Activated CD4-positive, alpha-beta T cell treated with anti-CD3 and anti-CD28 coated beads, Interleukin-2, amount 50 U/mL, for 4 hours (primary cell): ENCODE measurements around the gene PRR5.

Source experiments
- DNase-seq, 2 experiments: peaks; one replicate each; pipeline ENCODE4 v3.0.0-alpha.2; 2020

PRR5 gene

DNA sequence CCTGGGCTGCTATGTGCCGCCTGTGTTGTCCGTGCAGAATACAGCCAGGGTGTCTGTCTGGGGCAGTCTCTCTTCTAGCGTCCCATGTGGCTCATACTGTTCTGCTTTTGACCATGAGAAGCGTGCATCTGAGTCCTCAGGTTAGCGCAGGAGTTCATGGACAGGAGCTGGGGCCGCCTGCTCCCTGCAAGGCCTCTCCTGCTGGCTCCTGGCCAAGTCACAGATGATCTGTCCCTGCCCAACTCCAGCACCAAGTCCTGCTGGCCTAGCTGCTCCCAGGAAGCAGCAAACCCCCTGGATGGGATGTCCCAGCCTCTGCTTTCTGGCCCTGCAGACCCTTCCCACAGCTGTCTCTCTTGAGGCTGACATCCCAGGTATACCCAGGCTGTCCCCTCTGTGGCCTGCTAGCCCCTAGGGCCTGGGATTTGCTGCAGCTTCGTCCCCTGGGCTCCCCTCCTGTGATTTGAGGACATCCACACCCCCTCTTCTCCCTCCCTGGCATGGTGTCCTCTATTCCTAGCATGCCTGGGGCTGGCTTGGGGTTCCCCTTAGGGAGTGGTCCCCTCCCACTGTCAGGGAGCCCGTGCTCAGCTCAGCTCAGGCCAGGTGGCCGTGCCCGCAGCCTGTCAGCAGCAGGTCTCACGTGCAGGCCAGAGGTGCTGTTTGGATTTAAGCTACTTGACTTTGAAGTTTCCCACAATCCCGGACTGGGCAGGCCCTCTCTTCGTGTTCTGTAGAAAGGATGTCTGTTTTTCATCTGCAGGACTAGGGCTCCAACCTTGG lies 17.8 kb downstream of the PRR5 start:
- DNase-seq, result no peak

DNA sequence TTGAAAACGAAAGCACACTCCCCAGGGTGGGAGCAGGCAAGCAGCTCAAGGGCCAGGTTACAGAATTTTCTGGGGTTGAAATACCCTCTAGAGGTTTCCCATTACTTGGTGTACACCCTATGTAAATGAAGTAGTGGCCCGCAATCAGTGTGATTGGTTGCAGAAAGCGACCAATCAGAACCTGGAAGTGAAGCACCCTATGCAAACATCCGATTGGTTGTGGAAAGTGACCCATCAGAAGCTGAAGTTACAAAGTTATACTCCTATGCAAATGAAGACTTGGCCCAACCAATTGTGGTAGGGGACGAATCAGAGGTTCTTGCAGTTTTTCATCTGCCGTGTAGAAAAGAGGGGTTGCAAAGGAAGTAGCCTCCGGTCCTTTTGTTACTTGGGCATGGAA lies 19.2 kb downstream of the PRR5 start:
- DNase-seq, result no peak

DNA sequence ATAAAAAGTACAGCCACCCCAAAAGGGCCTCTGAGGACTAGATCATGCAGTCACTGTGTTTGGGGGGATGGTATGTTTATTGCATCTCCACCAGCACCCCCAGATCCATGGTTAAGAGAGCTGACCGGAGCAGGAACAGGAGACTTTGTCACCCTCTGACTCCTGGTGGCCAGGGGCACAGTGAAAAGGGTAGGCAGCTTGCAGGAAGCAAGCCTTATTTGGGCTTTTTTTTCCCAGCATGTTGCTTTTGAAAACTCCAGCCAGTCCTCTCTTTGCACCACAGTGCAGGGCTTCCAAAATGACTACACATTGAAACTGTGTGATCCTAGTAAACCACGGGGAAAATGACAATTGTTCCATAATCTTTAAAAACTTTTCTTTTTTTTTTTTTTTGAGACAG lies 20.6 kb downstream of the PRR5 start:
- DNase-seq, result no peak

DNA sequence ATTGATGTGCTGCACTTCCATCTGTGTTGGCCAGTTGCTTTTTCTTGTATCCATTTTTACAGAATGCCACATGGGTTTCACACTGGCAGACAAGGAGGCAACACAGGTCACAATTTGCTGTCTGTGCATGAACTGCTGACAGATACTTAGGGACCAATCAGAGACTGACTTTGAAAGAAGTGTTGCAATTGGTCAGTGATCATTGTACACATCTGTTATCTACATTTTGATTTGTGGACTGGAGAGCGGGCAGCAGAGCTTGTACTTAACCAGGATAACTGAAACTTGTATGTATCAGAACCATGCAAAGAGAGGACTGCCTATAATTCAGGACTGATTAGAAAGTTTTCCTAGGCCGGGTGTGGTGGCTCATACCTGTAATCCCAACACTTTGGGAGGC lies 21.8 kb downstream of the PRR5 start:
- DNase-seq, result no peak

DNA sequence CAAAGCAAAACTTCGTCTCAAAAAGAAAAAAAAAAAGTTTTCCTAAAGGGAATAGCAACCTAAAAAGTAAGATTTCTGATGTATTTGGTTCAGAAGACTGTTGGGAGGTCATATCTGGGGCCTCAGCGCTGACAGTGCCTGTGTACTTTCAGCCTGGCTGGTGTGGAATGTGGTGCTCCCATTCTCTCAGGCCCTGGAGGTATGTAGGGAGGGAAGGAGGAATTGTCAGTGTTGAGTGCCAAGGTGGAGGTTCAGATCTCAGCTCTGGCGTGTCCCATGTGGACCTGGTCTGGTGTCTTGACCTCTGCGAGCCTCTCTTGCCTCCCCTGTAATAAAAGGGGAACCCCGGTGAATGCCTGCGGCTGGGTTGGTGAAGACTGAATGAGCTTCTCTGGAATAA lies 22.4 kb downstream of the PRR5 start:
- DNase-seq, result no peak

DNA sequence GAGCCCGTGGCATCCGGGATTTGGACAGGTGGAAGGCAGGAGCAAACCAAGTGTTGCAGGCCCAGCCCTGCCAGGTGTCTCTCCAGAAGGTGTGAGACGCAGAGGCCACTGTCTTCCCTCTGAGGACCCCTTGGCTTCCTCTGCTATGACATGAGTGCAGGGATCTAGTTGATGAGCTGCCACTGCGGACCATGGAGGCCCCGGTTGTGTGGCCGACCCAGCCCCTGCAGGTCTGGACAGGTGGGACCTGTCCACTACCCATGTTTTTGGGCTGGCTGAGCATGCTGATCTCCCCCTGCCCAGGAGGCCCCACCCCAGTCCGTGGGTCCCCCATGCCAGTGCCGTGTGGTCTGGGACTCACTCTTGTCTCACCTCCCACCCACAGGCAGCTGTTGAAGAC lies 22.9 kb downstream of the PRR5 start:
- DNase-seq, result no peak

DNA sequence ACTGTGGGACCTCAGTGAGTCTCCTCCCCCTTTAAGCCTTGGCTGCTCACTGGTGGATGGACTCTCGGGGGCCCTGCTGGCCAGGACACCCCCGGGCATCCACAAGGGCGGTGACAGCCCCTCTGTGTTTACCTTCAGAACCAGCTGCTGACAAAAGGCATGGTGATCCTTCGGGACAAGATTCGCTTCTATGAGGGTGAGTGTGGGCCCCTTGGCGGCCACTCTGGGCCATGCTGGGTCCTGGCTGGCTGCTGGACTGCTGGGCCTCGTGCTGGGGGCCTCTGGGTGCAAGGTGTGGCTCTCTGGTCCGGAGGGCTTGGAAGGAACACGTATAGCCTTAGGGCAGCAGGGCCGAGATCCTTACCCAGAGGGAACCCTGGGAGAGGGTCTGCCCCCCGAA lies 24.4 kb downstream of the PRR5 start:
- DNase-seq, result no peak

DNA sequence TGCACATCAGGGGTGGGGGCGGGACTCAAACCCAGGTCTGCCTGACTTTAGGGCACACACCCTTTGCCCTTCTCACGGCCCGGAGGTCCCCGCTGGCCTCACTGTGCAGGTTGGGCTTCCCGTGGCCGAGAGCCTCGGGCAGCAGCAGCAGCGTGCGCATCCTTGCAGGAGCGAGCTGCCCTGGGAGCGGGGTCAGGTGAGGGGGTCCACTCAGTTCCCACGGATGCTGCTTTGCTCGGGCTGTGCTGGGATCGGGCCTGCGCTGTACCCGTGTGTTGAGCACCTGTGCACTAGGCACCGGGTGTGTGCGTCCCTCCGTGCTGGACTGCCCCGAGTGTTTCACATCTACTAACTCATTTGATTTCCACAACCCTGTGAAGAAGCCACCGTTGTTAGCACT lies 25.1 kb downstream of the PRR5 start:
- DNase-seq, result no peak

DNA sequence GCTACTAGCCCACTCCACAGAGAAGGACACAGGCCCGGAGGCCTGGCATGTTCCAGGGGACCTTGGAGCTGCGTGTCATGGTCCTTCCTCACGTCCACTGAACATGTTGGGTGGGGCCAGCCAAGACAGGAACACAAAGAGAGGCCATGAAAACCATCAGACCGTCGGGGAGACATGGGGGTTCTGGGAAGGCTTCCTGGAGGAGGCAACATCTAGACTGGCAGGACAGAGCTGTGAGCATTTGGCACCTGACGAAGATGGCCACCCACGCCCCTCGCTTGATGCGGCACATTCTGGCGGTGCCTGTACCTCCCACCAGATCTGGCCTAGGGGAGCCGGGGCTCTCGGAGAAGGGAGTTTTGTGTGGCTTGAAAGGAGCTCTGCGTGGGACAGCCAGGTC lies 25.7 kb downstream of the PRR5 start:
- no peak for DNase-seq

DNA sequence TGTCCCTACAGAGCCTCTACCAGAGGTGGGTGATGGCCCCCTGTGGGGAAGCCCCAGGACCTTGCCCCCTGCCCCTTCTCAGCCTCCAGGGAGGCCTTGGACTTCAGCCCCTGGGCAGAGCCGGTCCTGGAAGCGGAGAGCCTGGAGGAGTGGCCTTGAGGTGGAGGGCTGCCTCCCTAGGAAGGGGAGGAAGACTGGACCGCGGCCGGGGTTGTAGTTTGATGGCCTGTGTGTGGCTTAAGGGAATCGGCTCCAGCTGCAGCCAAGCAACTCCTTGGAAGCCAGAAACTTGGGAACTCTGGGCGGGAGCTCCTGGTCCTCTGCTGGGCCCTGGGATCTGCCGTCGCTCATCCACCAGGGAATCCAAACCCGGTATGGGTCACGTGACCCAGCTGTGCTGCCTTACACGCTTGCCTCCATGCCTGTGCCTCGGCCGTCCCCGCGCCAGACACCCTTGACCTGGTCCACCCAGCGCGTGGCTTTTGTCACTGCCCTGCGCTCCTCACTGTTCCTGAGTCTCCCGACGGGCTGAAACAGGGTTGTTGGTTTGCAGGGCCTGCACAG lies 26.8 kb downstream of the PRR5 start:
- DNase-seq, result no peak

DNA sequence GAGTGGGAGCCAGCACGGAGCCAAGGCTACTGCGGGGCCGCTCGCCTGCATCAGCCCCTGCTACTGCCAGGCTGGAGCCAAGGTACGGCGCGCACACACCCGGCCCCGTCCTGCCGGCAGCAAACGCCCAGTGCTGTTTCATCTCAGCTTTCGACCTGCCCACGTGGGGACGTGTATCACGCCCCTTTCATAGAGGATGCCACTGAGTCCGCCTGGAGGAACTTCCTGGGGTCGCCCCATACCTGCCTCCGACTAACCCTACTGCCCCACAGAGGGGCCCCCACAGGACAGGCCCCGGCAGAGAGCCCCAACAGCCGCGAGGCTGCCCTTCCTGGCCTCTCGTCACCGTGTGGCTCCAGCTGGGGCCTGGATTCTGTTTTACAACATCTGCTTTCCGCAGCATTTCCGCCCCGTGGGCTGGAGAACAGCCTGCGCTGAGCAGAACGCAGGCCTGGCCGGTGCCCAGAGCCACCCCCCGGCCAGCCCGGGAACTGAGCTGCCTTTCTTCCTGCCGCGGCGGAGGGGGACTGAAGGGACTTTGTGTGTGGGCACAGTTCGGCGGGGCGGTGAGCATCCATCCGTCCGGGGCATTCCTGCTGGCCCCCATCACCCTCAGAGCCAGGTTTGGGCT lies 27.5 kb downstream of the PRR5 start:
- no peak for DNase-seq

DNA sequence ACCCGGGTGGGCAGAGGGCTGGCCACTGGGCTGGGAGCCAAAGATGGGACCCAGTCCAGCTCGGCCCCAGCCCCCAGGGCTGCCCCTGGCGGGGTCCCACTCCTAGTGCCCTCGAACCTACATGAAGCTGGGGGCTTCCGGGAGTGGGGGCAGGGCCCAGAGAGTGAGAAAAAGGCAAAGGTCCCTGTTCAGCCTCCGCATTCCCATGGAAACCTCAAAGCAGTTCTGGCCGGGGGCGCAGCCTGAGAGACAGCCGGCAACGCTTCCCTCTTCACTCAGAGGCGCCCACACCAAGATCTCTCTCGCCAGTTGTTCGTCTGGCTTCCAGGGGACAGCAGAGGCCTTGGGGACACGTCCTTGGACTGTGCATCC lies 28.0 kb downstream of the PRR5 start:
- DNase-seq, result no peak

DNA sequence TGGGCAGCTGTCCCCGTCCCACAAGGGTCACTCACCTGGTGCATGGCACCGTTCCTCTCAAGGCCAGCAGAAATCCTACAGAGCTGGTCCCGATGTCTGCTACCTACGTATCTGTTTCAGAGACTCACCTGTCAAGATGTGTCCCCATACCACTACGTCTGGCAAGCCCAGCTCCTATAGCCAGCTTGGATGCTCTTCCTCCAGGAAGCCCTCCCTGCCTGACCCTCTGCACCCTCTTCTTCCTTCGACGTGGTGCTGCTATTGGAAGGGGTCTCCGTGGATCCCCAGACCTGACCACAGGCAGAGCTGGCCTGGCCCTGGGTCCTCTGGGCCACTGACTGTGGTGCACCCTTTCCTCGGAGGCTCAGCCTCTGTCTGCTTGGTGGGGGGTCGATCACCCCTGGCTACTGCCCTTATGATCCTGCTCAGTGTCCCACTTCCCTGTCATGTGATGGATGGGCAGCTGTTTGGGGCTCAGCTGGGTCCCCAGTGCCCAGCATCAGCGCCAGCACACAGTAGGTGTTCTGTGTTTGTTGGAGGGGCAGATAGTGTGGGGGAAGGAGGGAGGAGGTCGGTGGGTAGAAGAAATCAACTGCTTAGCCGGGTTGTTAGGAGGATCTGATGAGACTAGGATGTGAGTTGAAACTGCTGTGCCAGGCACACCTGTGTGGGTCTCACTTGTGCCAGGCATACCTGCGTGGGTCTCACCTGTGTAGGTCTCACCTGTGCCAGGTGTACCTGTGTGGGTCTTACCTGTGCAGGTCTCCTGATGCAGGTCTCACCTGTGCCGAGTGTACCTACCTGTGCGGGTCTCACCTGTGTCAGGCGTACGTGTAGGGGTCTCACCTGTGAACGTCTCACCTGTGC lies 28.7 kb downstream of the PRR5 start:
- DNase-seq, result no peak

DNA sequence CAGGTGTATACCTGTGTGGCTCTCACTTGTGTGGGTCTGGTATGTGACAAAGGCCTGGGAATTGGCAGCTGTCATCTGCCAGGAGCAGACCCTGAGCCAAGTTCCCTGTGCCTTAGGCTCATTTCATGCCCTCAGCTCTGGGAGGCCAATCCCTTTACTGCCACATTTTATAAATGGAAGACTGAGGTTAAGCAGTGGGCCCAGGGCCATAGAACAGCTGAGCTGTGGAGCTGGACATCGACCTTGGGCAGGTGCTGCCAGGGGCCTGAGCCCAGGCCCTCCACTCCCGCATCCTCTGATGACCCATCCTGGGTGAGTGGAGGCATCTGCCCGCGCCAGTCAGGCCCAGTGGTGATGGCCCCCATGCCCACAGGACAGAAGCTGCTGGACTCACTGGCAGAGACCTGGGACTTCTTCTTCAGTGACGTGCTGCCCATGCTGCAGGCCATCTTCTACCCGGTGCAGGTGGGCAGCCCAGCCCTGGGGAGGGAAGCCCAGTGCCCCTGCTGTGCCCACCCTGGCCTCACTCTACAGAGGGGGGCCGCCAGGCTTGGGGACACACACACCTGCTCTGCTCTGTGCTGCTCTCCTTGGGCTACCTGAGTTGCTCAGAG lies 29.5 kb downstream of the PRR5 start:
- DNase-seq, result no peak

DNA sequence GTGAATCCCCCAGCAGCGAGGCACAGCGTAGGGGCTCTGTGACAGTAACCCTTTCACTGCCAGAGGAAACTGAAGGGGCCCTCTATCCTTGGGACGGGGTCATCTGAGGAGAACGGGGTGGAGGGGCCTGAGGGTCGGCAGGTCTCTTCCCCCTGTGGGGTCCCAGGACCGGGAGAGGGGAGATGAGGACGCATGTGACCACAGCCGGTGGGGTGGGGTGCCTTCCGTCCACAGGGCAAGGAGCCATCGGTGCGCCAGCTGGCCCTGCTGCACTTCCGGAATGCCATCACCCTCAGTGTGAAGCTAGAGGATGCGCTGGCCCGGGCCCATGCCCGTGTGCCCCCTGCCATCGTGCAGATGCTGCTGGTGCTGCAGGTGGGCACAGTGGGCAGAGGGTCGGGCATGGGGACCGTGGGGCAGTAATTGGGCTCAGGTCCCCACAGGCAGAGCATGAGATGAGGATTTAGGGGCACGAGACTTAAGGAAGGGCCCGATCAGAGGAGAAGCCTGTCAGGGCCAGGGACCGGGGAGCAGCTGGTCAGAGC lies 30.1 kb downstream of the PRR5 start:
- no peak for DNase-seq

DNA sequence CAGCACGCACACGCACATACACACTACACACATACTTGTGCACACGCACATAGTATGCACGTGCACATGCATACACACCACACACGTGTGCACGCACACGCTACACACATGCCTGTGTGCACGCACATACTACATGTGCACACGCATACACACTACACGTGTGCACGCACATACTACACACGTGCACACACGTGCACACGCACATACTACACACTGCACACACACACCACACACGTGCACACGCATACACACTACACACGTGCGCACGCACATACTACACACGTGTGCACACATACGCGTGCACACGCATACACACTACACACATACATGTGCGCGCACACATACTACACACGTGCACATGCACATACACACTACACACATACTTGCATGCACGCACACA lies 30.7 kb downstream of the PRR5 start:
- DNase-seq, result no peak

DNA sequence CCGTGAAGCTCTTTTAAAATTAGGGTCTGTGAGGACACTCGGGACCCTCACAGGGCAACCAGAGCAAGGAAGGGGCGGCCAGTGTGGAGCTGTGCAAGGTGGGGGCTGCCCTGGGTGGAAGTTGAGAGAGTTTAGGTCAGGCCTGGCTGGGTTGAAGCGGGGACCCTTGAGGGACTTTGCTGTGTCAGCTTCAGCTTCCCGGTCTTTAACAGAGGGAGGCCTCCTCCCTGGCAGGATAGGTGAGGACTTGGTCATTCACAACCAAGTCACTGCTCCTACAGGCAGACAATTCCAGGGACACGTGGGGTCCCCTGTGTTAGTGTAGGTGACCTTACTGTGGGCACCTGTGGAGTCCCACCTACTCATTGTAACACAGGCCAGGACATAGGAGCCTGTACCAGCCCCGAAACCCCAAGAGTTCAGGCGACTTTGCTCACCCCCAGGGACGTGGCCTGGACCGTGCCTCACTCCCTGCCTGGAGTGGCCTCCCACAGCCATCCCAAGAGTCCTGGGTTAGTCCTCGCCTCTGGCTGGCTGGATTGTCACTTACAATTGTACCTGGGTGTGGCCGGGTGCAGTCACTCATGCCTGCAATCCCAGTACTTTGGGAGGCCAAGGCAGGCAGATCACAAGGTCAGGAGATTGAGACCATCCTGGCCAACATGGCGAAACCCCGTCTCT lies 31.6 kb downstream of the PRR5 start:
- DNase-seq, result no peak

DNA sequence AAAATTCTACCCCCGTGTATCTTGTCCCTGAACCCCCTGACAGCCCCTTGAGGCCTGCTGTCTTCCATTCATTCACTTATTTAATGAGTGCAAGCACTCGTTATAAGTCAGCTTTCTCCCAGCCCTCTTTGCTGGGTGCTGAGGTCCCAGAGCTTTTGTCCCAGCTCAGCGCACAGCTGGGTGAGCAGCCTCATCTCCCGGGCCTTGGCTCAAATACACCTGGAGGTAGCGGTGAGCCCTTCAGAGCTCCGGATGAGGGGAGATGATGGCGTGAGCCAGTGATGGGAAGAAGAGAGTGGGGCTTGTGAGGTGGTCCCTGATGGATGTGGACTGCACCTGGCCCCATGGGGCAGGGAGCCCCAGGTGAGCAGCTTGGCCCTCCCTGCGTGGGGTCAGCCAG lies 32.3 kb downstream of the PRR5 start:
- no peak for DNase-seq

DNA sequence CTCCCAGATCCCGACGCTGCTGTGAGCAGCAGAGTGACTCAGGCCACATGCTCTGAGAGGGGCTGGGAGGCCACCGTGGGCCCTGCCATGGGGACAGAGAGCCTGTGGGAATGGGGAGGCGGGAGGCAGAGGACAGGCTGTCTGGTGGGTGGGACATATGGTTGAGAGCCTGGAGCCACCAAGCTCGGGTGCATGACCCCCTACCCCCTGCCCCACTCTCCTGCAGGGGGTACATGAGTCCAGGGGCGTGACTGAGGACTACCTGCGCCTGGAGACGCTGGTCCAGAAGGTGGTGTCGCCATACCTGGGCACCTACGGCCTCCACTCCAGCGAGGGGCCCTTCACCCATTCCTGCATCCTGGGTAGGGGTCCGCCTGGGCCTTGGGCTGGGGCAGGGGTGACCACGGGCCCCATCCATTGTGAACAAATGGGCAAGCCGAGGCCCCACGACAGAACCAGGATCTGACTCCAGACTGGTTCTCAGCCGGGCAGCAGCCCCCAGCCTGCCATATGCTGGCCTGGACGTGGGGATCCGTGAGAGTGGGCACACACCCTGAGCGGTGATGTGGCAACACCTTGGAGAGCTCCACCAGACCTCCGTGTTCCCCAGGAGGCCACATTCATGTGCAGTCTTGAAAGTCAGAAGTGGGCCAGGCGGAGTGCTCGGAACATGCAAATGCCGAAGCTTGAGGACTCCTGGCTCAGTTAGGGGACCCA lies 33.0 kb downstream of the PRR5 start:
- no peak for DNase-seq

DNA sequence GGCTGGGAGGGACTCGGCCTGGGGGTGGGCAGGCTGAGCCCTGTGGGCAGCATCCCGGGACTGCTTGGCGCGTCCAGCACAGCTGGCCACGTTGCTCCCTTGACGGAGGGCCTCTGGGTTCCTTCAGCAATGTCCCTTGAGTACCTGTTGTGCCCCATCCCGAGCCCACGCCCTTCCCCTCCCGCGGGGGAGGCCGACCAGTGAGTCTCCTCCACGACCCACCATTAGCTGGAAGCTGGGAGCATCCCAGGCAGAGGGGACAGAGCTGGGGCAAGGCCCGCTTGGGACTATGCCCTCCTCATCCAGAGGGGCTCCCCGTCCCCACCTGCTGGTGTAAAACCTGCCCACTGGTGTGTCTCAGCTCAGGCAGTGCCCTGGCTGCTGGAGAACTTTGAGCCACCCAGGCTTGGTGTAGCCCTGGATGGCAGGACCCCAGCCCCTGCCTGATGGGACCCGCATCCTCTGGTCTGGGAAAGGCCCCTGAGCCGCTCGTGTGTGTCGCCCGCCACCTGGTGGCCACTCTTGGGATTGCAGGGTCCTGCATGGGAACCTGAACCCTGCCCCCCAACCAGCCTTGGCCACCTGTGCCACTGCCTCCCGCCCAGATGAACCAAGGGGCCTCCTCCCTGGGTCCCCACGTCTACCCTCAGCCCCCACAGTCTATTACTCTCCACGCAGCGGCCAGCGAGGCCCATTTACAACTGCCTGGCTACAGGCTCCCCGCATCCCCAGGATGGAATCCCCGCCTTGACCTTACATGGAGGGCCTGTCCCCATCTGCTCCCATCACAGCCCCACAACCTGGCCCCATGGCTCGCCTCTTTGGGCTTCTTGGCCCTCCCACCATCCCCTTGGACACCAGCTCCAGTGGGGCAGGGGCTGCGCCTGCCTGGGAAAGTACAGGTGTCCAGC lies 33.8 kb downstream of the PRR5 start:
- DNase-seq, result peak; percentile 77 to 83
